ENCODE data around the gene NOS2.

DNA sequence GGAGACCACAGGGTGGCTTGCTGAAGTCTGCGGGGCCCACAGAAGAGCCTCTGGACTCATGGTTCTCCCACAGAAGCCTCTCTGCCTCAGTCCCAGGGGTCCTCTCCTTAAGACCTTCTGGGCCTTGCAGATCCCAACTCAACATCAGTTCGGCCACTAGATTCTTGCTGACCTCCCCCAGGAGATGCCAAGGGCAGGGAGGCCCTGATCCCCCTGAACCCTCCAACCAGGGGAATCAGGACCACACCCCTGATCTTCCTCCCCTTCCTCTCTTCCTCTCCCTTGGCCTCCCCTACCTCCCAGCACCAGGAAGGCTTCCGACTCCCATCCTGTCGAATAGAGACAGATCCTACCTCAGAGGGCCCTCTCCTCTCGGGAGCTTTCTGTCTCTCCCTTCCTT is 53.4 kb downstream of the NOS2 start:
- TF ChIP-seq, protein P1, sequence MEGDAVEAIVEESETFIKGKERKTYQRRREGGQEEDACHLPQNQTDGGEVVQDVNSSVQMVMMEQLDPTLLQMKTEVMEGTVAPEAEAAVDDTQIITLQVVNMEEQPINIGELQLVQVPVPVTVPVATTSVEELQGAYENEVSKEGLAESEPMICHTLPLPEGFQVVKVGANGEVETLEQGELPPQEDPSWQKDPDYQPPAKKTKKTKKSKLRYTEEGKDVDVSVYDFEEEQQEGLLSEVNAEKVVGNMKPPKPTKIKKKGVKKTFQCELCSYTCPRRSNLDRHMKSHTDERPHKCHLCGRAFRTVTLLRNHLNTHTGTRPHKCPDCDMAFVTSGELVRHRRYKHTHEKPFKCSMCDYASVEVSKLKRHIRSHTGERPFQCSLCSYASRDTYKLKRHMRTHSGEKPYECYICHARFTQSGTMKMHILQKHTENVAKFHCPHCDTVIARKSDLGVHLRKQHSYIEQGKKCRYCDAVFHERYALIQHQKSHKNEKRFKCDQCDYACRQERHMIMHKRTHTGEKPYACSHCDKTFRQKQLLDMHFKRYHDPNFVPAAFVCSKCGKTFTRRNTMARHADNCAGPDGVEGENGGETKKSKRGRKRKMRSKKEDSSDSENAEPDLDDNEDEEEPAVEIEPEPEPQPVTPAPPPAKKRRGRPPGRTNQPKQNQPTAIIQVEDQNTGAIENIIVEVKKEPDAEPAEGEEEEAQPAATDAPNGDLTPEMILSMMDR (conservative IDR thresholded peaks at IDR 0.05; ENCODE audit: low read depth, low read length): no peak
- no peak for TF ChIP-seq EZH2 (IDR thresholded peaks at IDR 0.05; ENCODE audit: borderline replicate concordance, low read depth, low read length, poor library complexity, severe bottlenecking)

Data from A673 (cell line).